ENCODE measurements around the gene A4GALT. TPM values are rescaled to one million over a fixed set of nuclear protein-coding genes. Genes with fewer than 3 reads are reported as not detected.

The A4GALT gene
- total RNA-seq, 1 donor from 2014 or later = 23.8 TPM

DNA sequence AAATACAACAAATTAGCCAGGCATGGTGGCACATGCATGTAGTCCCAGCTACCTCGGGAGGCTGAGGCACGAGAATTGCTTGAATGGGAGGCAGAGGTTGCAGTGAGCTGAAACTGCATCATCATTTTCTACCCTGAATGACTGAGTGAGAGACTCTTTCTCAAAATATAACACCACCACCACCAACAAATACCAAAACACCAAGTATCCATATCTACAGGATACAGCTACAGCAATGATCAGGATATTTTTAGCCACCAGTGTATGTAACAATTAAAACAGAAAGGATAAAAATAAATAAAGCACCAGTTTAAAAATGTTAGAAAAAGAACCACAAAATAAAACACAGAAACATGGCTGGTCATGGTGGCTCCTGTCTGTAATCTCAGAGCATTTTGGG, 13.2 kb downstream of the A4GALT start:
- no peak overlapping the region for H3K4me3 Mint-ChIP-seq (ENCODE audit: unreplicated experiment)
- peaks cover 10% of the 10 kb centered on the region for H3K4me1 Mint-ChIP-seq (ENCODE audit: low read depth)
- H3K27ac Mint-ChIP-seq (ENCODE audit: unreplicated experiment) = no peak overlapping the region
- no peak for DNase-seq (ENCODE audit: low spot score)
- TF ChIP-seq, protein P1, sequence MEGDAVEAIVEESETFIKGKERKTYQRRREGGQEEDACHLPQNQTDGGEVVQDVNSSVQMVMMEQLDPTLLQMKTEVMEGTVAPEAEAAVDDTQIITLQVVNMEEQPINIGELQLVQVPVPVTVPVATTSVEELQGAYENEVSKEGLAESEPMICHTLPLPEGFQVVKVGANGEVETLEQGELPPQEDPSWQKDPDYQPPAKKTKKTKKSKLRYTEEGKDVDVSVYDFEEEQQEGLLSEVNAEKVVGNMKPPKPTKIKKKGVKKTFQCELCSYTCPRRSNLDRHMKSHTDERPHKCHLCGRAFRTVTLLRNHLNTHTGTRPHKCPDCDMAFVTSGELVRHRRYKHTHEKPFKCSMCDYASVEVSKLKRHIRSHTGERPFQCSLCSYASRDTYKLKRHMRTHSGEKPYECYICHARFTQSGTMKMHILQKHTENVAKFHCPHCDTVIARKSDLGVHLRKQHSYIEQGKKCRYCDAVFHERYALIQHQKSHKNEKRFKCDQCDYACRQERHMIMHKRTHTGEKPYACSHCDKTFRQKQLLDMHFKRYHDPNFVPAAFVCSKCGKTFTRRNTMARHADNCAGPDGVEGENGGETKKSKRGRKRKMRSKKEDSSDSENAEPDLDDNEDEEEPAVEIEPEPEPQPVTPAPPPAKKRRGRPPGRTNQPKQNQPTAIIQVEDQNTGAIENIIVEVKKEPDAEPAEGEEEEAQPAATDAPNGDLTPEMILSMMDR (IDR thresholded peaks at IDR 0.05) = no peak
- H3K9me3 Mint-ChIP-seq (ENCODE audit: low read depth) = peaks cover 12% of the 10 kb centered on the region
- no peaks in the 10 kb centered on the region for H3K27me3 Mint-ChIP-seq (ENCODE audit: low read depth)
- H3K36me3 Mint-ChIP-seq (ENCODE audit: low read depth) = peaks cover 4% of the 10 kb centered on the region

DNA sequence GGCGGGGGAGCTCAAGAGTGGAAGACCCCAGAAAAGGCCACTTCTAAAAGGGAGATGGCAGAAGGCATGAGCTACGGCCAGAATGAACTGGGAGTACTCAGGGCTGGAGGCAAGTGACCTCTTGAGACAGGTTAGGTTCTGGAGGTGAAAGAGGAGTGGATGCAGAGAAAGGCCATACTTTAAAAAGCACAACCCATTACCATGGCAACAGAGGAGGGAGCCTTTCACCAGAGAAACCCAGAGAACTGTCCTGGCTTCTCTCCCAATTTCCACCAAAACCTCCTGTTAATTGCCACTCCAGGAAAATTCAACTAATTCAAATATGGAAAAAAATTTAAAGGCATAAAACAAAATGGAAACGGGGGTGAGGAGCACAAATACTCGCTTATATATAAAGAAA, 15.8 kb downstream of the A4GALT start:
- Mint-ChIP-seq H3K27ac (ENCODE audit: unreplicated experiment) (no peak overlapping the region), H3K4me3 (ENCODE audit: unreplicated experiment) (no peak overlapping the region), H3K36me3 (ENCODE audit: low read depth) (peaks cover 2% of the 10 kb centered on the region), H3K27me3 (ENCODE audit: low read depth) (no peaks in the 10 kb centered on the region), H3K4me1 (ENCODE audit: low read depth) (no peaks in the 10 kb centered on the region), H3K9me3 (ENCODE audit: low read depth) (peaks cover 3% of the 10 kb centered on the region)
- TF ChIP-seq, protein P1 (IDR thresholded peaks at IDR 0.05) = no peak
- DNase-seq (ENCODE audit: low spot score) = no peak

DNA sequence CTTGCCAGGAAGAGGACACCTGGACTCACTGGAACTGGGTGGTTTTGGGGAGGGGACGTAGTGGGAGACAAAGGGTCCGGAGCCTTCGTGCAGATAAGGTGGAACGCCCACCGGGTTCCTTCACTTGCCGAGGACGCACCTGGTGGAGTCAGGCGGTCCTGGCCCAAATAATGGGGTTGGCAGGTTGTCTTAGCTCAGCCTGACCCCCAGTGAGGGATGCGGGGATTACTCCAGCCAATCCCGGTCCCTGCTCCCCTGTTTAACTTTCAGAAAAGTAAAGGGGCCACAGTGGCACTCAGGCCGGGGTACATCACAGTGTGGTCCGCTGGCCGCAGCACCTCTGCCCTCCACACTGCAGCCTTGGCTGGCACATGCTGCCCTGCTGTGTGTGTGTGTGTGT, 18.0 kb downstream of the A4GALT start:
- Mint-ChIP-seq H3K4me1 (ENCODE audit: low read depth) (peaks cover 21% of the 10 kb centered on the region), H3K36me3 (ENCODE audit: low read depth) (no peaks in the 10 kb centered on the region), H3K9me3 (ENCODE audit: low read depth) (no peaks in the 10 kb centered on the region), H3K27ac (ENCODE audit: unreplicated experiment) (no peak overlapping the region), H3K27me3 (ENCODE audit: low read depth) (no peaks in the 10 kb centered on the region), H3K4me3 (ENCODE audit: unreplicated experiment) (no peak overlapping the region)
- DNase-seq (ENCODE audit: low spot score) = no peak
- TF ChIP-seq, protein P1 (IDR thresholded peaks at IDR 0.05) = no peak

DNA sequence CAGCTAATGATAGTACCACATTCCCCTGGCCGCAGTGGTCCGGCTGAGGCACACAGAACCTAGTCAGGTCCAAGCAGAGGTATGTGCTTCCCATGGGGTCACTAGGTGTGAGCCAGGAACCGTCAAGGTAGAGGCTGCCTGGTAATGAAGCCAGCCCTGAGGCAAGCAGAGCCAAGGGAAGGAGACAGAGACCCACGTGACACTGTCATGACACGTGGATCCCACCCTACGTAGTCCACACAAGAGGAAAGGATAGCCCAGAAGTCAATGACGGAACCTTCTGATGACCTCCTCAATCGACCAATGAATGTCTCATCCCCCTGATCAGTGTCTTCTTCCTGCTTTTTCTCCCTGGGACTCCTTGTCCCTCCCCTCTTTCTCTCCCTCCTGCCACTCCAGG, 19.0 kb downstream of the A4GALT start:
- Mint-ChIP-seq H3K27me3 (ENCODE audit: low read depth) (no peaks in the 10 kb centered on the region), H3K9me3 (ENCODE audit: low read depth) (no peaks in the 10 kb centered on the region), H3K36me3 (ENCODE audit: low read depth) (no peaks in the 10 kb centered on the region), H3K27ac (ENCODE audit: unreplicated experiment) (no peak overlapping the region), H3K4me1 (ENCODE audit: low read depth) (peaks cover 31% of the 10 kb centered on the region), H3K4me3 (ENCODE audit: unreplicated experiment) (no peak overlapping the region)
- no peak for DNase-seq (ENCODE audit: low spot score)
- TF ChIP-seq, protein P1 (IDR thresholded peaks at IDR 0.05) = no peak

DNA sequence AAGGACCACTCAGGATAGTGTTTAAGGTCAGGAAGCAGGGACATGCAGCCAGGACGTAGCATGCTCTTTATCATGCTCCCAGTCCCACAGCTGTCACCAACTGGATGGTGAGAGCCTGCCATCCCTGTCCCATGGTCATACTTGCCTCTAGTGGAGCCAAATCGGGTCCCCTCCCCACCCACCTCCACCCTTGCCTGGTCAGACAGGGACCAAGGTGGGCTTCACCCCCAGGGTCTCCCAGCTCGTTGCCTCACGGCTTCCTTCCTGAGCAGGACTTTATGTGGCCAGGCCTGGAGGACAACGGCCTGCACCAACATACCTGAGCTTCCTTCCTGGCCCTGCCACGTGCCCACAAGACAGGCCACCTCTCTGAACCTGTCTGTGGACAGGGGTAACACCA, 19.8 kb downstream of the A4GALT start:
- H3K27ac Mint-ChIP-seq (ENCODE audit: unreplicated experiment) = no peak overlapping the region
- no peaks in the 10 kb centered on the region for H3K27me3 Mint-ChIP-seq (ENCODE audit: low read depth)
- H3K4me3 Mint-ChIP-seq (ENCODE audit: unreplicated experiment) = no peak overlapping the region
- no peaks in the 10 kb centered on the region for H3K9me3 Mint-ChIP-seq (ENCODE audit: low read depth)
- H3K36me3 Mint-ChIP-seq (ENCODE audit: low read depth) = no peaks in the 10 kb centered on the region
- peaks cover 32% of the 10 kb centered on the region for H3K4me1 Mint-ChIP-seq (ENCODE audit: low read depth)
- no peak for DNase-seq (ENCODE audit: low spot score)
- TF ChIP-seq, protein P1 (IDR thresholded peaks at IDR 0.05) = no peak
